Dendritic cell treated with granulocyte-macrophage colony-stimulating factor and Interleukin-4, amounts not matched to agents 40 ng/mL and 50 ng/mL, for 4 days (primary cell): ENCODE measurements around the gene GABRR1.

Experiments used
- H3K27ac Mint-ChIP-seq: one replicate; pipeline ENCODE4 v1.8.0; 2022; ENCODE audit warnings: mild to moderate bottlenecking, mixed read lengths
- H3K27me3 Mint-ChIP-seq: one replicate; pipeline ENCODE4 v1.8.0; 2022; ENCODE audit warnings: mild to moderate bottlenecking, mixed read lengths
- H3K36me3 Mint-ChIP-seq: one replicate; pipeline ENCODE4 v1.8.0; 2022; ENCODE audit warnings: low read depth, mixed read lengths
- H3K4me1 Mint-ChIP-seq: one replicate; pipeline ENCODE4 v1.8.0; 2022; ENCODE audit warnings: low read depth, mixed read lengths
- H3K4me3 Mint-ChIP-seq: one replicate; pipeline ENCODE4 v1.8.0; 2022; ENCODE audit warnings: mild to moderate bottlenecking, moderate library complexity, mixed read lengths
- H3K9me3 Mint-ChIP-seq: one replicate; pipeline ENCODE4 v1.8.0; 2022; ENCODE audit warnings: mixed read lengths
- intact Hi-C: fragments of 100-400 bp; cut with micrococcal nuclease; formaldehyde crosslinking; loops from one replicate; pipeline ENCODE4 v1.15.0; 2022

GABRR1 gene

DNA sequence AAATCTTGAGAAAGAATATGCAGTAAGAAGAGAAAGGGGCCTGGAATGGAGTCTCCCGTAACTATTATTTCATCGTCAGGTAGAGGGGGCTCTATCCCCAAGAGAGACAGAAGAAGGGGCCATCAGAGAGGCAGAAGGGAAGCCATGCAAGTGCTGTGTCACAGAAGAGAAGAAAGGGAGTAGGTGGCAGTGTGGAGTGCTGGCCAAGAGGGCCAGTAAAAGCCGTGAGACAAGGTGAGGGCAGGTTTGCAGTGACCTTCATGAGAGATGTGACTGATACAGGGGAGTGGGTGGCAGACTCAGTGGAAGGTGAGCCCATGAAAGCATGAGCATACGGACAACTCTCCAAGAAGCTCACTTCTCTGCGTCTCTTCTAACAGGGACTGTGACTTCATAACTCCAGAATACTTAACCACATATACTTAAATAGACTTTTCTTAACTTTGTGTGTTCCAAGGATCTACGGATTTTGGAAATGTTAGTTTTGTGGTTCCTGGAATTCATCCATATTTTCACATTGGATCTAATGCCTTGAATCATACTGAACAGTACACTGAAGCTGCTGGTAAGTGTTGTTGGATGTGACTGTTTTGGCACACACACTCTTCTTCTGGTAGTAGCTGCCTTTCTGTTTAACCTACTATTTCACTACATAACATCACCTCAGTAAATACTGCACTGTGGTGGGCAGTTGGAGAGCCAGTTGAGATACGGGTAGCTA, 55.7 kb downstream of the GABRR1 start:
- no peaks in the 10 kb centered on the region for H3K9me3 Mint-ChIP-seq
- no peak overlapping the region for H3K4me3 Mint-ChIP-seq
- intact Hi-C loops = no loop called here
- peaks cover 26% of the 10 kb centered on the region for H3K36me3 Mint-ChIP-seq
- no peaks in the 10 kb centered on the region for H3K27me3 Mint-ChIP-seq
- no peak overlapping the region for H3K27ac Mint-ChIP-seq
- no peaks in the 10 kb centered on the region for H3K4me1 Mint-ChIP-seq

DNA sequence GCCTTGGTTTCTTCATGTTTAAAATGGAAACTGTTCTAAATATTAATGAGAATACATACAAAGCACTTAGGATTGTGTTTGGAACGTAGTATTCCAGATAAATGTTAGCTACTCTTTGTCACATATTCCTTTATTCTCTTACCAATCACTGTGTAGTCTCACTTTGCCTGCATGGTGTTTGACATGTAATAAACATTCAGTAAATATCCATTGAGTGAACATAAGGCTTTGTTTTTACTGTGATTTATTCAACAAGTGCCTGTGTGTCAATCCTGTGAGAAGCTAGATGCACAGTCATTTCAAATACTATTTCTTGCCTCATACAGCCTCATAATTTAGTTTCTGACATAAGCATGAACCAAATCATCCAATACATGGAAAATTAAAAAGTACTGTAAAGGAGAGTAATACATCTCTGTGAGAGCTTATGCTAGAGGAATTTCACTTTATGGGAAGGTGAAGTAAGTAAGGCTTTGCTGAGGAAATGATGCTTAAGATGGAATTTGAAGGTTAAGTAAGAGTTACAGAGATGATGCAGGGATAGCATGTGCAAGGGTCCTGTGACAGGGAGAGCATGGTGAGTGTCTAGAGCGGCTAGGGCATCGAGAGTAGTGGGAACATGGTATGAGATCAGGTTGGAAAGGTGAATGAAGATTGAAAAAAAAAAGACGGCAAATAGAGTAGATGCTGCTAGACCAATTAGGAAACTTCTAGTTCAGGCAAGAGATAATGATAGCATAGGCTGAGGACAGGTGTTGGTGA, 56.6 kb downstream of the GABRR1 start:
- Mint-ChIP-seq H3K36me3 (peaks cover 26% of the 10 kb centered on the region), H3K27ac (no peak overlapping the region), H3K9me3 (no peaks in the 10 kb centered on the region), H3K4me3 (no peak overlapping the region), H3K4me1 (no peaks in the 10 kb centered on the region), H3K27me3 (no peaks in the 10 kb centered on the region)
- intact Hi-C loops = no loop called here

DNA sequence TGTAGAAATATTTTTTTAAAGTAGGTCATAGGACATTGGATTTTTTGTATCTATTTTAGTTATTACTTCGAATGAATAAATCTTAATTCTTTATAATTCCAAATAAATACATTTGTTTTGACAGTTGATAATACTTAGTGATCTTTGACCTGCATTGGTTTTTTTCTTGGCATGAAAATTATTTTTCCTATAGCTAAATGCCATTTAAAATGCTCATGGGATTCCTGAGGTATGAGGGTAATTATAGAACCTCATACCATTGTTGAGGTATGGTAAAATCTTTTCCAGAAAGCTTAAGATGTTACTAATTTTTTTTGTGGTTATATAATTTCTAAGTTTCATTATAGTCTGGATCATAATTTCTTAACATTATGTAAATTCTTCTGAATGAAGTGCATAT, 63.0 kb downstream of the GABRR1 start:
- intact Hi-C loops = no loop called here
- Mint-ChIP-seq H3K27ac (no peak overlapping the region), H3K4me1 (no peaks in the 10 kb centered on the region), H3K4me3 (no peak overlapping the region), H3K27me3 (no peaks in the 10 kb centered on the region), H3K9me3 (no peaks in the 10 kb centered on the region), H3K36me3 (peaks cover 5% of the 10 kb centered on the region)

DNA sequence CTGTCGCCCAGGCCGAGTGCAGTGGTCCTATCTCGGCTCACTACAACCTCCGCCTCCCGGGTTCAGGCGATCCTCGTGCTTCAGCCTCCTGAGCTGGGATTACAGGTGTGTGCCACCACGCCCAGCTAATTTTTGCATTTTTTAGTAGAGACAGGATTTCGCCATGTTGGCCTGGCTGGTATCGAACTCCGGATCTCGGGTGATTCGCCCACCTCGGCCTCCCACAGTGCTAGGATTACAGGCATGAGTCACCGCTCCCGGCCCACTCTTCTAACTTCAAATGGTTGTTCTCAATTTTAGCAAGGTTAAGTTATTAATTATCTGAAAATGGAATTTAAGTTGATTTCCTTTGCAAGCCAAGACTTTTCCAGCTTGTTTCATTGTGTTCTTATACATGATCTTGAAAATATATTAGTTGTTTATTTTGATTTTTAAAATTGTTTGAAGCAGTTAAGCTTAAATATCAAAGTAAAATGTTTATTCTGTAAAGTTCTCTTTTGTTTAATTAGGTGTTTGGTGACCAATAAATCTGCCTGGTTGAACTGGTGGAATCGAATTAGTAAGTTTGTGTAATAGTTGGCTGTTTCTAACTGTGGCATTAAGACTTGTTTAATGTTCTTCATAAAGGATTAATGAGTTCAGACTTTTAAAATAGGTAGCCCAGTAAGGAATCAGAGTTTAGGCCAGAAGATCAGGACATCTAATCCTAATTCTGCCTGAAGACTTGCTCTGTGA, 69.0 kb downstream of the GABRR1 start:
- no peak overlapping the region for H3K27ac Mint-ChIP-seq
- peaks cover 5% of the 10 kb centered on the region for H3K36me3 Mint-ChIP-seq
- H3K27me3 Mint-ChIP-seq = no peaks in the 10 kb centered on the region
- no peak overlapping the region for H3K4me3 Mint-ChIP-seq
- peaks cover 8% of the 10 kb centered on the region for H3K4me1 Mint-ChIP-seq
- no peaks in the 10 kb centered on the region for H3K9me3 Mint-ChIP-seq
- intact Hi-C loops = loop anchor here (10.0 kb wide), 2 partner anchors 63 to 163 kb away; partner anchors contain the start of gene PNRC1

DNA sequence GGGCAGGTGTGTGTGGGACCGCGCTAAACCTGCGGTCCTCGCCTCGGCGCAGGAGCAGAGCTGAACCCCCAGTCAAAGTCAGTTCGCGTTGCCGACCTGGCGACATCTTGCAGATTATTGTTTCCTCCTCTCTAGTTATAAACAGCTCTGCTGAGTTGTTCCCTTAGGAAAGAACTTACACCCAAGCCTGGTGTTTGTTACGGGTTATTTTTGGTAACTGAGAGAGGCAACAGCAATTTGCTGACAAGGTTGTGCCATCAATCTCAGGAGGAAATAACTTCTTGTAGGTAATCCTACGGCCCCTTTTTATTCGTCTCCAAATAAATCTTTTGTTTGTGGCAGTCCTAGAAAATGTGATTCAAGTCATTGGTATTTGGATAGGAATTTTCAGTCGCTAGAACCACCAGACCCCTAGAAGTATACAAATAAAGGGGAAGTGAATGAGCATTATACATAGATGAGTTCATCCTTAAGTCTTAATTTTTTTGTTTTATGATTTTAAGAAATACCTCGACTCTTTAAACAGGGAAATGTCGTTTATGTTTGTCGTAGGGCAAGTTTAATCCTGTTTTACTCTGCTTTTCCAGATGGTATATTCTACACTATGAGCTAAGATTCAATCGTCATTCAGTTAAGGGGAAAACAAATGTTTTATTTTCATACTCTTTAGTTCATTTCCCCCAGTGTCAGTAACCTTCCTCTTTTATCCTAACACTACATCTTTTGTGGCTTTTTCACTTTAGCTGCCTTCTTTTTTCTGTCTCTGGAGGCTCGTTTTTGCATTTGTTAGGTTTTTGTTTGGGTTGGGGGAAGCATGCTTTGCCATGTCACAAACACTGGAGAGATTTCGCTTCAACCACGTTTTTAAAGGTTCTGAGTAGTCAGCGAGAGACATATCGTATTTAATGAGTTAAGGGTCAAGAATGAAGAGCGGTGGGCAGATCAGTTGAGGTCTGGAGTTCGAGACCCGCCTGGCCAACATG, 70.1 kb downstream of the GABRR1 start:
- Mint-ChIP-seq H3K4me1 (peaks cover 8% of the 10 kb centered on the region), H3K36me3 (peaks cover 5% of the 10 kb centered on the region), H3K27me3 (no peaks in the 10 kb centered on the region), H3K27ac (peak overlapping the region; percentile 44), H3K9me3 (no peaks in the 10 kb centered on the region), H3K4me3 (peak overlapping the region; percentile 78)
- intact Hi-C loops = loop anchor here (10.0 kb wide), 2 partner anchors 62 to 162 kb away; partner anchors contain the start of gene PNRC1

DNA sequence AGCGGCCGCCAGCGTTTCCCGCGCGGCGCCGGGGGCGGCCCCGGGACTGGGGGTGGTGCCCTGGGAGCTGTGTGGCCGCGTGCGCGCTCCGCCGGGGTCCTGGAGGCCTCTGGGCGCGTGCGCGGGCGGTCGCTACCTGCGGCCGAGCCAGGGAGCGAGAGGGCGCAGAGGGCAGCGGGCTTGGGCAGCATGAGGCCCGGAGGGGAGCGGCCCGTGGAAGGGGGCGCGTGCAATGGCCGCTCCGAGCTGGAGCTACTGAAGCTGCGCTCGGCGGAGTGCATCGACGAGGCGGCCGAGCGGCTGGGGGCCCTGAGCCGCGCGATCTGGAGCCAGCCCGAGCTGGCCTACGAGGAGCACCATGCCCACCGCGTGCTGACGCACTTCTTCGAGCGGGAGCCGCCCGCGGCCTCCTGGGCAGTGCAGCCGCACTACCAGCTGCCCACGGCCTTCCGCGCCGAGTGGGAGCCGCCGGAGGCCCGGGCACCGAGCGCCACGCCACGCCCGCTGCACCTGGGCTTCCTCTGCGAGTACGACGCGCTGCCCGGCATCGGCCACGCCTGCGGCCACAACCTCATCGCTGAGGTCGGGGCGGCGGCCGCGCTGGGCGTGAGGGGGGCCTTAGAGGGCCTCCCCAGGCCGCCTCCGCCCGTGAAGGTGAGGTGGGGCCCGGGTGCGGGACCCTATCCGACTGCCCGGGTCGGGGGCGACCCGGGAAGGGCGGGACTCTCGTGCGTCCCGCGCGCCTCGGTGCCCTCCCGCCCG, 71.0 kb downstream of the GABRR1 start, which contains the start of gene PM20D2:
PM20D2 (plus strand) TSS at position 100 of the 762 bp plus-strand sequence; CDS start at position 190, 90 bp downstream.
- Mint-ChIP-seq H3K4me3 (peak within 1 kb of the TSS; percentile 78), H3K27me3 (no peaks in the 10 kb centered on the region), H3K9me3 (no peaks in the 10 kb centered on the region), H3K36me3 (no peaks in the 10 kb centered on the region), H3K4me1 (peaks cover 8% of the 10 kb centered on the region), H3K27ac (peak within 1 kb of the TSS; percentile 46)
- intact Hi-C loops = loop anchor here (10.0 kb wide), 2 partner anchors 61 to 161 kb away; partner anchors contain the start of gene PNRC1

DNA sequence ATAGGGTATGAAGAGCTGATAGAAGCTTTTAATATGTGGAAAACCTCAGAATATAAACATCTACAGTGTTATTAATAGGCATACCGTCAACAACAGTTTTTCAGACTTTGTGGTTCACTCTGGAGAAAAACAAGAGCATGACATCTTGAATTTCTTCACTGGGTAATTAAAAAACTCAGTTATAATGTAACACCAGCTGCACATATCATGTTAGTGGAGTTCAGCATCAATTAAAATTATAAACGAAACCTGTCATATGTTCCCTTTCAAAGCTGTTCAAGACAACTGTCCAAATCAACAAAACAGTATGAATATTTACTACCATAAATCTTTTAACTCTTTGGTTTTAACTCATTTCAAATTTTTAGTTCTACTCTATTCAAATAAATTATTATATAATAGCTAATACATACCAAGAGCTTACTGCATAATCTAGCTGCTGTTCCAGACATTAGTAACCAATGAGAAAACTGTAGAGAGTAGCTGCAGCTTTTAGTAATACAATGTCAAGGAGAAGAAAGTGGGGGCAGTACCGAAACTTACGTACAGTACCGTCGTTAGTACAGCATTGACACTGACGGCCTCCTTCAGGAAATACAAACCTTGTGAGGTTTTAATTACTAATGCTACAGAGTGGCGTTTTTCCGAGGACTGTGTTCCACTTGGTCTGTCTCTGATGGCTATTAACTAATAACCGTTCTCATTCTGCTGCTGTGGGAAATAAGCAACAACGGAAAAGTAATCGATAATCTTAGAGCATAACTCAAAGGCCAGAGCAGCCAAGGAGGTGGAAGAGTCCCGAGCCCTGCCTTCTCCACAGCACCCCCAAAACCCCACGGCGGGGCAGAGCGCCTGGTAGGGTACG, 71.8 kb downstream of the GABRR1 start:
- intact Hi-C loops = loop anchor here (10.0 kb wide), 2 partner anchors 61 to 161 kb away; partner anchors contain the start of gene PNRC1
- Mint-ChIP-seq H3K9me3 (no peaks in the 10 kb centered on the region), H3K27ac (peak overlapping the region; percentile 46), H3K4me3 (peak overlapping the region; percentile 78), H3K4me1 (peaks cover 8% of the 10 kb centered on the region), H3K36me3 (no peaks in the 10 kb centered on the region), H3K27me3 (no peaks in the 10 kb centered on the region)

DNA sequence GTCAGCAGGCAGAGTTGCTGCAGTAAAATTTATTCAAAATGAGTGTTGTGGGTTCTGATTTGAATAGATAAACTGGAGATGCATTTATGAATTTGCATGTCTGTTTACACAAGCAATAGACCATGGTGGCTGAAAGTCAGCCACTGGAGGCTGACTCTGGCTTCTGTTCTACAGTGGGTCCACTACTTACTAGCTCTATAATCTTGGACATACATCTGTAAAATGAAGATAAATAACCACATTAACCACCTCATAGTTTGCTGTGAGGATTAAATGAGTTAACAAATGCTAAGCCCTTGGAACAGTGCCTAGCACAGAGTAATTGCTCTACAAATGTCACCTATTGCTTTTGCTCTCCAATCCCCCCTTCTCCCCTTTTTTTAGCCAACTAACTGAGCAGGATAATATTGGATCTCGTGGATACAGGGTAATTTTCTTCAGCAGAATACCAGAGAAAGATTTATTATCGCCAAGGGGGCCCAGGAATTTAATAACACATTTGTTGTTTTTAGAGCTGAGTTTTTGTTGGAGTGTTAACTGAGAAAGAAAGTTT, 72.7 kb downstream of the GABRR1 start:
- intact Hi-C loops = loop anchor here (10.0 kb wide), 2 partner anchors 60 to 160 kb away; partner anchors contain the start of gene PNRC1
- no peak overlapping the region for H3K4me3 Mint-ChIP-seq
- H3K9me3 Mint-ChIP-seq = no peaks in the 10 kb centered on the region
- no peak overlapping the region for H3K27ac Mint-ChIP-seq
- no peaks in the 10 kb centered on the region for H3K27me3 Mint-ChIP-seq
- H3K36me3 Mint-ChIP-seq = no peaks in the 10 kb centered on the region
- H3K4me1 Mint-ChIP-seq = peaks cover 8% of the 10 kb centered on the region

DNA sequence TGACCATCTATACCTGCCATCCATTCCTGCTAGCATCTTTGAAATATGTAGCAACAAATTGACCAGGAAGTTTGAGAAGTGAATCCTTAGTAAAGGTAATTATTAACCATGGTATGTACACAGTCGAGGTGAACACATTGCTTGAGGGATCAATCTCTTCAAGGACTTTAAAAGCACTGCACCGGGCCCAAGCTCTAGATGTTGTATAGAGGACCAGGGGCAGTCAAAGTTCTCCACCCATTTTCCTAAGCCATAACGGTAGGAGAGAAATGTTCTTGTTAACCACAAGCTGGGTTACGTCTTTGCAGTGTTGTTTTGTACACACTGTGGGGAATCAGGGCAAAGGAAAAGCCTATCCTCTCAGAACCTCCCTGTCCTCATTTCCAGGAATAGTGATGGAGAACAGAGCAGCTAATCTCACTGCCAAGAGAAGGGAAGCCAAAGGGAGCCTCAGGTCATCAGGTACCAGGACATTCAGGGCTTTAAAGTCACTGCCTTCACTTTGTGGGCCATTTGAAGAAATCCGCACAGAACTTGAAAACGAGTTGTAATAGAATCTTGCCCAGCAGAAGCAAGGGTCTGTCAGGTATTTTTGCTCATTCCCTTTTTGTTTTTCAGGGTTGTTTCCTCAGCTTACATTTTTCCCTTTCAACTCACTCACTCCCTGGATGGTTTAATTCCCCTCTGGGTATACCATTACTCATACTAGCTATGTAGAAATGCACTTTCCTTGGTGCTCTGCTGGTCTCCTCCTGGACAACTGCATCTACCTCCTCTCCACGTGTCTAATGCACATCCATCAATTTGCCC, 76.6 kb downstream of the GABRR1 start:
- Mint-ChIP-seq H3K27me3 (no peaks in the 10 kb centered on the region), H3K36me3 (no peaks in the 10 kb centered on the region), H3K4me3 (no peak overlapping the region), H3K4me1 (no peaks in the 10 kb centered on the region), H3K27ac (no peak overlapping the region), H3K9me3 (no peaks in the 10 kb centered on the region)
- intact Hi-C loops = loop anchor here (10.0 kb wide), 2 partner anchors 56 to 156 kb away; partner anchors contain the start of gene PNRC1

DNA sequence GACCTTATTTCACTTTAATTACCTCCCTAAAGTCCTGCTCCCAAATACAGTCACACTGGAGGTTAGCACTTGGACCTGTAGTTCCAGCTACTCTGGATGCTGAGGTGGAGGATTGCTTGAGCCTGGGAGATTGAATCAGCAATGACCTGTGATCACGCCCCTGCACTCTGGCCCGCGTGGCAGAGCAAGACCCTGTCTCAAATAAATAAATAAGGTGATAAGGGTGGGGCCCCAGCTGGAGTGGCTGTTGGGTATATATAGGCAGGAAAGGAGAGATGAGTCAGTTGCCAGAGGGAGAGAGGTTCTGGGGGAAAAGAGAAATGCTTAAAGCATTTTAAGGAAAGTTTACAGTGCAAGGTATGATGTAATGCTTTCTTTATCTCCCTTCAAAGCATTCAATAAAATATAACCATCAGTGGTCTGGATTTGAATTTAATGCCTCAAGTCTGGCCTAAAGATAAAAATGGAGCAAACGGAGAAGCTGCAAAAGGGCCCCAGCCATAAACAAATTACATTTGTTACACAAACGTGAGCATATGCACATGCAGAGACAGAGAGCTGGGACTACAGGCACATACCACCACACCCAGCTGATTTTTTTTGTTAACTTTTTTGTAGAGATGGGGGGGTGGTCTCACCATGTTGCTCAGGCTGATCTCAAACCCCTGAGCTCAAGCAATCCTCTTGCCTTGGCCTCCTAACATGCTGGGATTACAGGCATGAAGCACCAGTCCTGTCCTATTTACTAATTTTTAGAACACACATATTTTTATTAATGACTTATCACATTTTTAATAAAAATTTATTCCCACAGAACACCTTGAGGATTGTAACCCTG, 77.4 kb downstream of the GABRR1 start:
- intact Hi-C loops = loop anchor here (10.0 kb wide), 2 partner anchors 55 to 155 kb away; partner anchors contain the start of gene PNRC1
- no peaks in the 10 kb centered on the region for H3K9me3 Mint-ChIP-seq

More for the DNA sequence above, 77.4 kb downstream of the GABRR1 start:
- peaks cover 4% of the 10 kb centered on the region for H3K4me1 Mint-ChIP-seq
- no peak overlapping the region for H3K4me3 Mint-ChIP-seq
- no peaks in the 10 kb centered on the region for H3K36me3 Mint-ChIP-seq
- H3K27me3 Mint-ChIP-seq = no peaks in the 10 kb centered on the region
- no peak overlapping the region for H3K27ac Mint-ChIP-seq
